CD14-positive monocyte (primary cell): ENCODE measurements around the gene LSM14B. TPM values are rescaled to one million over a fixed set of nuclear protein-coding genes. Genes with fewer than 3 reads are reported as not detected.

Experiments used
- DNase-seq, 3 donors: peaks; one replicate each; pipeline ENCODE4 v3.0.0-alpha.2; 2011 to 2022
- H2AFZ ChIP-seq: 2 replicates; pipeline ENCODE4 v1.6.0; 2012; ENCODE audit warnings: mild to moderate bottlenecking, low read depth, low read length, inconsistent platforms; ENCODE audit not compliant: insufficient read depth, poor library complexity, severe bottlenecking
- H3K27ac ChIP-seq, 2 donors: 1 replicate in 1 of 2; 2 replicates in 1 of 2; pipeline ENCODE4 v1.5.1; 2012 to 2013; ENCODE audit warnings: low read length in 2 of 2, control low read depth in 1 of 2, inconsistent platforms in 1 of 2, low read depth in 1 of 2, mild to moderate bottlenecking in 1 of 2
- H3K27me3 ChIP-seq, 2 donors: one replicate each; pipeline versions ENCODE4 v1.6.0 to v1.6.1; 2011 to 2013; ENCODE audit warnings: low read length in 2 of 2; ENCODE audit not compliant: control insufficient read depth in 2 of 2, insufficient read depth in 2 of 2
- H3K36me3 ChIP-seq, 2 donors: replicated peaks in 1 of 2; 1 replicate in 1 of 2; 2 replicates in 1 of 2; pipeline versions ENCODE4 v1.5.1 to v1.6.1; 2012 to 2013; ENCODE audit warnings: low read length in 2 of 2, control low read depth in 1 of 2, inconsistent platforms in 1 of 2, mild to moderate bottlenecking in 1 of 2; ENCODE audit not compliant: insufficient read depth in 2 of 2, control insufficient read depth in 1 of 2
- H3K4me1 ChIP-seq, 2 donors: 1 replicate in 1 of 2; 2 replicates in 1 of 2; pipeline versions ENCODE4 v1.5.1 to v1.6.1; 2012 to 2013; ENCODE audit warnings: low read length in 2 of 2, control low read depth in 1 of 2, inconsistent platforms in 1 of 2, mild to moderate bottlenecking in 1 of 2, moderate library complexity in 1 of 2; ENCODE audit not compliant: insufficient read depth in 2 of 2, control insufficient read depth in 1 of 2
- H3K4me2 ChIP-seq: replicated peaks from 2 replicates; pipeline ENCODE3; 2012; ENCODE audit warnings: low read length, moderate library complexity, mild to moderate bottlenecking; ENCODE audit not compliant: poor library complexity, severe bottlenecking; ENCODE audit errors: extremely low read depth
- H3K4me3 ChIP-seq, 3 experiments: fragments of 200-600 bp in 1 of 3; sonication (generic) in 1 of 3; replicated peaks in 1 of 3; 1 replicate in 2 of 3; 2 replicates in 1 of 3; pipeline ENCODE4 v1.5.1; 2011 to 2013; ENCODE audit warnings: low read length in 3 of 3, mild to moderate bottlenecking in 3 of 3, control low read depth in 2 of 3, low read depth in 2 of 3, inconsistent platforms in 1 of 3, moderate library complexity in 1 of 3
- H3K79me2 ChIP-seq: 2 replicates; pipeline ENCODE4 v1.6.0; 2012; ENCODE audit warnings: mild to moderate bottlenecking, control low read depth, inconsistent platforms, low read length, moderate library complexity; ENCODE audit not compliant: insufficient read depth
- H3K9ac ChIP-seq: 2 replicates; pipeline ENCODE4 v1.6.0; 2017; ENCODE audit warnings: low read length, mild to moderate bottlenecking; ENCODE audit not compliant: insufficient read depth, poor library complexity, severe bottlenecking
- H3K9me3 ChIP-seq, 2 donors: replicated peaks in 1 of 2; 1 replicate in 1 of 2; 2 replicates in 1 of 2; pipeline versions ENCODE4 v1.5.1 to v1.6.1; 2012 to 2013; ENCODE audit warnings: low read length in 2 of 2, control low read depth in 1 of 2; ENCODE audit not compliant: control insufficient read depth in 1 of 2, insufficient read depth in 1 of 2
- H4K20me1 ChIP-seq: 2 replicates; pipeline ENCODE4 v1.6.0; 2012; ENCODE audit warnings: mild to moderate bottlenecking, low read length, control low read depth, moderate library complexity; ENCODE audit not compliant: insufficient read depth
- H3K27ac Mint-ChIP-seq, 7 donors: one replicate each; pipeline ENCODE4 v1.8.0; 2020; ENCODE audit warnings: mild to moderate bottlenecking in 7 of 7, mixed read lengths in 7 of 7, moderate library complexity in 6 of 7, inconsistent platforms in 2 of 7
- H3K27me3 Mint-ChIP-seq, 3 donors: one replicate each; pipeline ENCODE4 v1.8.0; 2021 to 2022; ENCODE audit warnings: low read depth in 3 of 3, mild to moderate bottlenecking in 3 of 3, mixed read lengths in 3 of 3, moderate library complexity in 3 of 3, inconsistent platforms in 1 of 3
- H3K36me3 Mint-ChIP-seq, 2 donors: one replicate each; pipeline ENCODE4 v1.8.0; 2020; ENCODE audit warnings: mixed read lengths in 2 of 2, inconsistent platforms in 1 of 2, mild to moderate bottlenecking in 1 of 2
- H3K4me1 Mint-ChIP-seq: one replicate; pipeline ENCODE4 v1.8.0; 2020; ENCODE audit warnings: mild to moderate bottlenecking, mixed read lengths
- H3K4me3 Mint-ChIP-seq, 2 donors: one replicate each; pipeline ENCODE4 v1.8.0; 2020; ENCODE audit warnings: mild to moderate bottlenecking in 2 of 2, mixed read lengths in 2 of 2, moderate library complexity in 1 of 2
- H3K9me3 Mint-ChIP-seq, 7 donors: one replicate each; pipeline ENCODE4 v1.8.0; 2020 to 2022; ENCODE audit warnings: mixed read lengths in 7 of 7, mild to moderate bottlenecking in 6 of 7, moderate library complexity in 6 of 7, inconsistent platforms in 2 of 7
- CTCF ChIP-seq: fragments of 200-600 bp; IDR thresholded peaks from one replicate; pipeline ENCODE4 v1.8.0; 2022; ENCODE audit warnings: antibody characterized with exemption, mild to moderate bottlenecking
- WGBS: methylation state at CpG from one replicate; pipeline ENCODE4 v1.1.5; 2013; ENCODE audit warnings: missing lambda C conversion rate; ENCODE audit not compliant: insufficient coverage; 5-methylcytosine and 5-hydroxymethylcytosine counted together
- intact Hi-C, 2 donors: fragments of 100-400 bp; cut with micrococcal nuclease; formaldehyde crosslinking; loops; one replicate each; pipeline versions ENCODE4 v1.15.0 to v1.15.1; 2023
- polyA plus RNA-seq, 3 donors: library from polyadenylated mRNA; depleted of rRNA in 1 of 3; unstranded in 2 of 3; stranded (reverse) in 1 of 3; fragments of 300-500 nt in 2 of 3; fragments of >200 nt in 1 of 3; fragmentation: Illumina TruSeq in 2 of 3; gene quantifications; 1 replicate in 2 of 3; 2 replicates in 1 of 3; pipeline ENCODE4 v1.2.3, GENCODE V29; 2012 to 2021

Gene LSM14B
- polyA plus RNA-seq, 3 donors, result 1.0 to 33.5 (median 1.4) TPM

GRCh38 chr20:62151835-62152364, 29.6 kb downstream of the LSM14B start:
- Histone ChIP-seq H2AFZ (no peak overlapping the region), H3K4me2 (no peak overlapping the region), H3K9me3 (peaks cover 8 to 27% of the 10 kb centered on the region in 2 donors), H3K4me3 (no peak overlapping the region), H3K36me3 (peaks cover 4 to 40% of the 10 kb centered on the region in 2 donors), H3K27ac (no peak overlapping the region), H3K79me2 (peaks cover 84% of the 10 kb centered on the region), H4K20me1 (peaks cover 97% of the 10 kb centered on the region), H3K9ac (no peak overlapping the region), H3K4me1 (no peaks in the 10 kb centered on the region), H3K27me3 (no peaks in the 10 kb centered on the region)
- Mint-ChIP-seq H3K27me3 (peaks cover 0 to 3% (median 2%) of the 10 kb centered on the region in 3 donors), H3K27ac (no peak overlapping the region), H3K9me3 (peaks cover 15 to 22% (median 21%) of the 10 kb centered on the region in 7 donors), H3K4me1 (peaks cover 4% of the 10 kb centered on the region), H3K4me3 (no peak overlapping the region), H3K36me3 (peaks cover 33 to 62% of the 10 kb centered on the region in 2 donors)
- intact Hi-C loops, result no loop called here
- no peak for DNase-seq
- TF ChIP-seq CTCF, result no peak
- WGBS, result 86% methylated on average over 18 of the region's 23 CpGs

- no peaks in the 10 kb centered on the region for H3K27me3 ChIP-seq
These were observed 33.4 kb downstream of the LSM14B start for GRCh38 chr20:62155428-62156253.

More at GRCh38 chr20:62155428-62156253, 33.4 kb downstream of the LSM14B start:
- TF ChIP-seq CTCF, result no peak
- Histone ChIP-seq H3K4me2 (no peak overlapping the region), H3K4me3 (no peak overlapping the region), H3K36me3 (peaks cover 18 to 65% of the 10 kb centered on the region in 2 donors), H3K9me3 (peaks cover 8 to 27% of the 10 kb centered on the region in 2 donors), H4K20me1 (peaks cover 75% of the 10 kb centered on the region), H3K4me1 (no peaks in the 10 kb centered on the region), H3K27ac (no peak overlapping the region), H3K9ac (no peak overlapping the region), H3K79me2 (peaks cover 62% of the 10 kb centered on the region), H2AFZ (no peak overlapping the region)
- intact Hi-C loops, result loop anchor here (2.0 to 5.0 kb wide), 2 partner anchors 143 to 145 kb away; no protein-coding TSS in a partner anchor
- Mint-ChIP-seq H3K9me3 (peaks cover 15 to 22% (median 21%) of the 10 kb centered on the region in 7 donors), H3K27me3 (peaks cover 0 to 3% (median 2%) of the 10 kb centered on the region in 3 donors), H3K4me1 (peaks cover 3% of the 10 kb centered on the region), H3K4me3 (no peak overlapping the region), H3K27ac (peak overlapping the region in 2 of 7 donors; percentile 68 to 73), H3K36me3 (peaks cover 44 to 75% of the 10 kb centered on the region in 2 donors)
- WGBS, result 91% methylated on average over 23 of the region's 29 CpGs
- DNase-seq, result no peak
